ENCODE data around the gene TTBK2.
"Not testable (repeated sequence)": the region's sequence is repeated elsewhere in the genome, so short reads cannot be mapped to it uniquely, and the experiment has no call there.

TTBK2 gene

DNA sequence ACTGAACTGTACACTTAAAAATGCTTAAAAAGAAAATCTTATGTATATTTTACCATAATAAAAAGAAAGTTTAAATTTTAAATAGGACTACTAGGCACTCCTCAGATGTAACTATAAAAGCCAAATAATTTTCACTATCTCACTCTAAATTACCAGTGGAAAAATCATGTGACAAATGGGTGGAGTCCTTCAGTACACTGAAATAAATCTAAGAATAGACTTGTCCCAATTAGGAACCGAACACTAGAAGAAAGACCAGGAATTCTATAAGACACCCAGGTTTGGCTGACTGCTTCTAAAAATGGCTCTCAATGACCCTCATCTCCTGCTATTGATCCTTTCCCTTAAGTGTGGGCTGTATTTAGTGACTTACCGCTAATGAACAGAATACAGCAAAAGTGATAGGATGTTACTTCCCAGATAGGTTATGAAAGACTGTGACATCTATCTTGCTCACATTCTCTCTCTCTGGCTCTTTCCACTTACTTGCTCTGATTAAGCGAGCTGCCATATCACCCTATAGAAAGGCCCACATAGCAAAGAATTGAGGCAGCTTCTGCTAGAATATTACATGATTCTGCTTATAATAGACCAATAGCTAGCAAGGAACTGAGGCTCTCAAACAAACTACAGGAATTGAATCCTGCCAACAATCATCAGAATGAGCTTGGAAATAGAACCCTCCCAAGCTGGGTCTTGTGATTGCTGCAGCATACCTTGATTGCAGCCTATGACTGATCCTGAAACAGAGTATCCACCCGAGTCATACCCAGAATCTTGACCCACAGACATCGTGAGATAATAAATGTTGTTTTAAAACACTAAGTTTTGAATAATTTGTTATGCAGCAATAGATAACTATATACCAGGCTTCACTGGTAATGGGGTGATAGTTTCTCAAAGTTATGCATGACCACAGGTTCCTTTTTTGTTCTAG, 16.9 kb downstream of the TTBK2 start:
- no peak overlapping the region for H2BK5ac ChIP-seq (ENCODE audit: low read depth, low read length, poor library complexity, severe bottlenecking)

GRCh38 chr15:42893911-42894310, 26.7 kb downstream of the TTBK2 start:
- not testable (repeated sequence) for DNase-seq; H3K4me1 ChIP-seq (ENCODE audit: control insufficient read depth, insufficient read depth, low read depth, low read length); H3K9me3 ChIP-seq (ENCODE audit: control insufficient read depth, low read length); H2BK15ac ChIP-seq (ENCODE audit: low read depth, poor library complexity, severe bottlenecking); H3K27me3 ChIP-seq (ENCODE audit: control insufficient read depth in 1 of 2, insufficient read depth in 1 of 2, low read length in 2 of 2); H3K14ac ChIP-seq (ENCODE audit: low read length in 2 of 2); H3K23ac ChIP-seq (ENCODE audit: low read length in 2 of 2); H2AFZ ChIP-seq (ENCODE audit: low read depth, low read length); H3K9ac ChIP-seq (ENCODE audit: low read length); H3K36me3 ChIP-seq (ENCODE audit: control insufficient read depth in 1 of 2, insufficient read depth in 2 of 2, low read depth in 1 of 2, low read length in 2 of 2); H3K18ac ChIP-seq (ENCODE audit: low read depth in 1 of 2, low read length in 2 of 2); H2BK120ac ChIP-seq (ENCODE audit: low read depth, low read length); H3K4me2 ChIP-seq (ENCODE audit: low read length, poor library complexity, severe bottlenecking); H2BK5ac ChIP-seq (ENCODE audit: low read depth, low read length, poor library complexity, severe bottlenecking); H3K4me3 ChIP-seq (ENCODE audit: insufficient read depth in 1 of 2, low read depth in 1 of 2, low read length in 2 of 2); H3K27ac ChIP-seq (ENCODE audit: low read length, poor library complexity, severe bottlenecking); H4K91ac ChIP-seq (ENCODE audit: low read length); H2BK12ac ChIP-seq (ENCODE audit: low read length in 2 of 2); H2AK5ac ChIP-seq (ENCODE audit: low read length, severe bottlenecking); H3K4ac ChIP-seq (ENCODE audit: low read depth in 1 of 2, low read length in 2 of 2); H4K8ac ChIP-seq (ENCODE audit: low read length)
- peaks cover 24% of the 10 kb centered on the region for H3K79me1 ChIP-seq (replicated peaks; ENCODE audit: low read length, poor library complexity, severe bottlenecking)
- WGBS: 100% methylated on average over 1 of the region's 1 CpG

More for the DNA sequence above, 16.9 kb downstream of the TTBK2 start:
- no peaks in the 10 kb centered on the region for H3K9me3 ChIP-seq (ENCODE audit: control insufficient read depth, low read length)
- no peak overlapping the region for H3K27ac ChIP-seq (ENCODE audit: low read length, poor library complexity, severe bottlenecking)
- no peak overlapping the region for H2AFZ ChIP-seq (ENCODE audit: low read depth, low read length)
- no peaks in the 10 kb centered on the region for H3K27me3 ChIP-seq (ENCODE audit: control insufficient read depth in 1 of 2, insufficient read depth in 1 of 2, low read length in 2 of 2)
- no peak overlapping the region for H3K4me3 ChIP-seq (ENCODE audit: insufficient read depth in 1 of 2, low read depth in 1 of 2, low read length in 2 of 2)
- H3K9ac ChIP-seq (ENCODE audit: low read length): peak overlapping the region; percentile 21
- no peak overlapping the region for H3K23ac ChIP-seq (ENCODE audit: low read length in 2 of 2)
- no peak overlapping the region for H2BK12ac ChIP-seq (ENCODE audit: low read length in 2 of 2)
- no peak overlapping the region for H3K14ac ChIP-seq (ENCODE audit: low read length in 2 of 2)
- H4K91ac ChIP-seq (ENCODE audit: low read length): no peak overlapping the region
- H4K8ac ChIP-seq (ENCODE audit: low read length): no peak overlapping the region
- H2BK120ac ChIP-seq (ENCODE audit: low read depth, low read length): no peak overlapping the region
- no peak overlapping the region for H3K4me2 ChIP-seq (ENCODE audit: low read length, poor library complexity, severe bottlenecking)
- peaks cover 19% of the 10 kb centered on the region for H3K79me1 ChIP-seq (replicated peaks; ENCODE audit: low read length, poor library complexity, severe bottlenecking)
- no peak overlapping the region for H3K4ac ChIP-seq (ENCODE audit: low read depth in 1 of 2, low read length in 2 of 2)
- no peaks in the 10 kb centered on the region for H3K4me1 ChIP-seq (ENCODE audit: control insufficient read depth, insufficient read depth, low read depth, low read length)
- 96% methylated on average over 3 of the region's 5 CpGs for WGBS
- no peak overlapping the region for H2AK5ac ChIP-seq (ENCODE audit: low read length, severe bottlenecking)
- no peak for DNase-seq
- no peak overlapping the region for H2BK15ac ChIP-seq (ENCODE audit: low read depth, poor library complexity, severe bottlenecking)
- H3K18ac ChIP-seq (ENCODE audit: low read depth in 1 of 2, low read length in 2 of 2): no peak overlapping the region
- no peaks in the 10 kb centered on the region for H3K36me3 ChIP-seq (ENCODE audit: control insufficient read depth in 1 of 2, insufficient read depth in 2 of 2, low read depth in 1 of 2, low read length in 2 of 2)

DNA sequence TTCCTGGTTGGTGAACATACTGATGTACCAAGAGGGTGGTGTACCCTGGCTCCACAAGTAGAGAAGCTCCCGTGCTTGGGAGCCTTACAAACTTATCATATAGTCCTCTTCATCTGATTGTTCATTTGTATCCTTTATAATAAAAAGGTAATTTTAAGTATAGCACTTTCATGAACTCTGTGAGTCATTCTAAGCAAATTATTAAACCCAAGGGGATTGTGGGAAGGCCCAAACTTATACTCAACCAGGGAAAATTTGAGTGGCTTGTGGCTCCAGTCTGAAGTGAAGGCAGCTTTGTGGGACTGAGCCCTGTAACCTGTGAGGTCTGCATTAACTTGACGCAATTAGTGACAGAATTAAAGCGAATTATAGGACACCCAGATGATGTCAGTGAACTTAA, 29.0 kb downstream of the TTBK2 start:
- no peak overlapping the region for H3K23ac ChIP-seq (ENCODE audit: low read length in 2 of 2)
- H3K4me2 ChIP-seq (ENCODE audit: low read length, poor library complexity, severe bottlenecking): no peak overlapping the region
- no peak overlapping the region for H4K8ac ChIP-seq (ENCODE audit: low read length)
- peaks cover 7% of the 10 kb centered on the region for H3K9me3 ChIP-seq (ENCODE audit: control insufficient read depth, low read length)
- H3K36me3 ChIP-seq (ENCODE audit: control insufficient read depth in 1 of 2, insufficient read depth in 2 of 2, low read depth in 1 of 2, low read length in 2 of 2): no peaks in the 10 kb centered on the region
- no peak overlapping the region for H2AK5ac ChIP-seq (ENCODE audit: low read length, severe bottlenecking)
- no peak overlapping the region for H2BK5ac ChIP-seq (ENCODE audit: low read depth, low read length, poor library complexity, severe bottlenecking)
- no peak overlapping the region for H2BK15ac ChIP-seq (ENCODE audit: low read depth, poor library complexity, severe bottlenecking)
- H3K27ac ChIP-seq (ENCODE audit: low read length, poor library complexity, severe bottlenecking): peak overlapping the region; percentile 63
- no peak overlapping the region for H2BK12ac ChIP-seq (ENCODE audit: low read length in 2 of 2)
- H3K27me3 ChIP-seq (ENCODE audit: control insufficient read depth in 1 of 2, insufficient read depth in 1 of 2, low read length in 2 of 2): no peaks in the 10 kb centered on the region
- no peak overlapping the region for H3K18ac ChIP-seq (ENCODE audit: low read depth in 1 of 2, low read length in 2 of 2)
- no peak overlapping the region for H2AFZ ChIP-seq (ENCODE audit: low read depth, low read length)
- H3K14ac ChIP-seq (ENCODE audit: low read length in 2 of 2): no peak overlapping the region
- no peak overlapping the region for H3K4me3 ChIP-seq (ENCODE audit: insufficient read depth in 1 of 2, low read depth in 1 of 2, low read length in 2 of 2)
- no peak overlapping the region for H3K4ac ChIP-seq (ENCODE audit: low read depth in 1 of 2, low read length in 2 of 2)
- DNase-seq: no peak
- WGBS: 96% methylated on average over 2 of the region's 3 CpGs
- H3K9ac ChIP-seq (ENCODE audit: low read length): no peak overlapping the region
- H3K79me1 ChIP-seq (replicated peaks; ENCODE audit: low read length, poor library complexity, severe bottlenecking): peaks cover 28% of the 10 kb centered on the region
- no peak overlapping the region for H4K91ac ChIP-seq (ENCODE audit: low read length)
- no peak overlapping the region for H2BK120ac ChIP-seq (ENCODE audit: low read depth, low read length)
- peaks cover 5% of the 10 kb centered on the region for H3K4me1 ChIP-seq (ENCODE audit: control insufficient read depth, insufficient read depth, low read depth, low read length)

DNA sequence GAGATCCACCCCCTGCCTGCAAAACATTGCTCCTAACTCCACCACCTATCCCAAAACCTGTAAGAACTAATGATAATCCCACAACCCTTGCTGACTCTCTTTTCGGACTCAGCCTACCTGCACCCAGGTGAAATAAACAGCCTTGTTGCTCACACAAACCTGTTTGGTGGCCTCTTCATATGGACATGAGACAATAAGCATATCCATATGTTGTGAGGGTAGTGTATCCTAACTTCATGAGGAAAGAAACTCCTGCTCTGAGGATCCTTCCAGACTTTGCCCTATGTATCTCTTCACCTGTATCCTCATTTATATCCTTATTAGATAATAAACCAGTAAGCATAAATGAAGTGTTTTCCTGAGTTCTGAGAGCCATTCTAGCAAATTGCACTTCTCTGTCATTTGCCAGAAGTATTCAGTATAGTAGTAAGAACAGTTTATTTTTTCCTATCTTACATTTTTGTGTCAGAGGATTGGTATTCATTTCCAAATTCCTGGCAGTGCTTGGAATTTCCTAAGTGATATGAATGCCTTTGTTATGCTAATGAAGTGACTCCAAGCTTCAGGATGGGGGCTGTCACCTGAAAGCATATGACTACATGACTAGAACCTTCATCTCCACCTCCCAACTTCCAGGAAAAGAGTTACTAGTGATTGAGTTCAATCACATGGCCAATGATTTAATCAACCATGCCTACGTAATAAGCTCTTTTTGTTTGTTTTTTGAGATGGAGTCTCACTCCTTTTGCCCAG, 30.2 kb downstream of the TTBK2 start:
- H2BK15ac ChIP-seq (ENCODE audit: low read depth, poor library complexity, severe bottlenecking): no peak overlapping the region
- 76% methylated on average over 2 of the region's 2 CpGs for WGBS

More for the DNA sequence above, 30.2 kb downstream of the TTBK2 start:
- H3K4me2 ChIP-seq (ENCODE audit: low read length, poor library complexity, severe bottlenecking): no peak overlapping the region
- H3K27me3 ChIP-seq (ENCODE audit: control insufficient read depth in 1 of 2, insufficient read depth in 1 of 2, low read length in 2 of 2): no peaks in the 10 kb centered on the region
- peaks cover 5% of the 10 kb centered on the region for H3K4me1 ChIP-seq (ENCODE audit: control insufficient read depth, insufficient read depth, low read depth, low read length)
- H3K18ac ChIP-seq (ENCODE audit: low read depth in 1 of 2, low read length in 2 of 2): no peak overlapping the region
- no peak overlapping the region for H2BK12ac ChIP-seq (ENCODE audit: low read length in 2 of 2)
- no peak overlapping the region for H3K9ac ChIP-seq (ENCODE audit: low read length)
- H2BK120ac ChIP-seq (ENCODE audit: low read depth, low read length): no peak overlapping the region
- H2AK5ac ChIP-seq (ENCODE audit: low read length, severe bottlenecking): peak overlapping the region; percentile 83
- H2BK5ac ChIP-seq (ENCODE audit: low read depth, low read length, poor library complexity, severe bottlenecking): peak overlapping the region; percentile 19
- no peak overlapping the region for H3K4ac ChIP-seq (ENCODE audit: low read depth in 1 of 2, low read length in 2 of 2)
- no peak overlapping the region for H4K8ac ChIP-seq (ENCODE audit: low read length)
- no peak overlapping the region for H3K14ac ChIP-seq (ENCODE audit: low read length in 2 of 2)
- H3K4me3 ChIP-seq (ENCODE audit: insufficient read depth in 1 of 2, low read depth in 1 of 2, low read length in 2 of 2): no peak overlapping the region
- DNase-seq: peak; percentile 30
- H3K79me1 ChIP-seq (replicated peaks; ENCODE audit: low read length, poor library complexity, severe bottlenecking): peaks cover 27% of the 10 kb centered on the region
- H3K23ac ChIP-seq (ENCODE audit: low read length in 2 of 2): no peak overlapping the region
- H2AFZ ChIP-seq (ENCODE audit: low read depth, low read length): no peak overlapping the region
- H3K36me3 ChIP-seq (ENCODE audit: control insufficient read depth in 1 of 2, insufficient read depth in 2 of 2, low read depth in 1 of 2, low read length in 2 of 2): no peaks in the 10 kb centered on the region
- H4K91ac ChIP-seq (ENCODE audit: low read length): no peak overlapping the region
- H3K9me3 ChIP-seq (ENCODE audit: control insufficient read depth, low read length): peaks cover 7% of the 10 kb centered on the region
- peak overlapping the region; percentile 75 for H3K27ac ChIP-seq (ENCODE audit: low read length, poor library complexity, severe bottlenecking)

Measured in mesenchymal stem cell (in vitro differentiated cells and primary cell).